ENCODE data around the gene BTBD6.

GRCh38 chr14:105209646-105210045 is 38.7 kb upstream of the BTBD6 start:
- TF ChIP-seq CEBPB (IDR thresholded peaks at IDR 0.05): no peak
- TF ChIP-seq EP300 (IDR thresholded peaks at IDR 0.05; ENCODE audit: borderline replicate concordance): no peak
- TF ChIP-seq TAF1 (IDR thresholded peaks at IDR 0.05; ENCODE audit: low read depth): no peak
- no peak for TF ChIP-seq CREB1 (IDR thresholded peaks at IDR 0.05; ENCODE audit: low read depth)
- TF ChIP-seq, protein P1, sequence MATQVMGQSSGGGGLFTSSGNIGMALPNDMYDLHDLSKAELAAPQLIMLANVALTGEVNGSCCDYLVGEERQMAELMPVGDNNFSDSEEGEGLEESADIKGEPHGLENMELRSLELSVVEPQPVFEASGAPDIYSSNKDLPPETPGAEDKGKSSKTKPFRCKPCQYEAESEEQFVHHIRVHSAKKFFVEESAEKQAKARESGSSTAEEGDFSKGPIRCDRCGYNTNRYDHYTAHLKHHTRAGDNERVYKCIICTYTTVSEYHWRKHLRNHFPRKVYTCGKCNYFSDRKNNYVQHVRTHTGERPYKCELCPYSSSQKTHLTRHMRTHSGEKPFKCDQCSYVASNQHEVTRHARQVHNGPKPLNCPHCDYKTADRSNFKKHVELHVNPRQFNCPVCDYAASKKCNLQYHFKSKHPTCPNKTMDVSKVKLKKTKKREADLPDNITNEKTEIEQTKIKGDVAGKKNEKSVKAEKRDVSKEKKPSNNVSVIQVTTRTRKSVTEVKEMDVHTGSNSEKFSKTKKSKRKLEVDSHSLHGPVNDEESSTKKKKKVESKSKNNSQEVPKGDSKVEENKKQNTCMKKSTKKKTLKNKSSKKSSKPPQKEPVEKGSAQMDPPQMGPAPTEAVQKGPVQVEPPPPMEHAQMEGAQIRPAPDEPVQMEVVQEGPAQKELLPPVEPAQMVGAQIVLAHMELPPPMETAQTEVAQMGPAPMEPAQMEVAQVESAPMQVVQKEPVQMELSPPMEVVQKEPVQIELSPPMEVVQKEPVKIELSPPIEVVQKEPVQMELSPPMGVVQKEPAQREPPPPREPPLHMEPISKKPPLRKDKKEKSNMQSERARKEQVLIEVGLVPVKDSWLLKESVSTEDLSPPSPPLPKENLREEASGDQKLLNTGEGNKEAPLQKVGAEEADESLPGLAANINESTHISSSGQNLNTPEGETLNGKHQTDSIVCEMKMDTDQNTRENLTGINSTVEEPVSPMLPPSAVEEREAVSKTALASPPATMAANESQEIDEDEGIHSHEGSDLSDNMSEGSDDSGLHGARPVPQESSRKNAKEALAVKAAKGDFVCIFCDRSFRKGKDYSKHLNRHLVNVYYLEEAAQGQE (IDR thresholded peaks at IDR 0.05; ENCODE audit: low read depth): no peak
- TF ChIP-seq, protein P2, sequence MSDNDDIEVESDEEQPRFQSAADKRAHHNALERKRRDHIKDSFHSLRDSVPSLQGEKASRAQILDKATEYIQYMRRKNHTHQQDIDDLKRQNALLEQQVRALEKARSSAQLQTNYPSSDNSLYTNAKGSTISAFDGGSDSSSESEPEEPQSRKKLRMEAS (IDR thresholded peaks at IDR 0.05): no peak
- no peak for TF ChIP-seq RAD21 (IDR thresholded peaks at IDR 0.05; ENCODE audit: low read depth)
- TF ChIP-seq TCF12 (IDR thresholded peaks at IDR 0.05; ENCODE audit: low read depth): no peak
- TF ChIP-seq YY1 (IDR thresholded peaks at IDR 0.05; ENCODE audit: low read depth): no peak
- no peak for TF ChIP-seq ZBTB7A (IDR thresholded peaks at IDR 0.05; ENCODE audit: low read depth)
- no peak for TF ChIP-seq TEAD4 (IDR thresholded peaks at IDR 0.05)
- no peak for TF ChIP-seq EGR1 (IDR thresholded peaks at IDR 0.05)
- TF ChIP-seq FOXM1 (IDR thresholded peaks at IDR 0.05; ENCODE audit: borderline replicate concordance, low read depth): no peak
- TF ChIP-seq USF1 (IDR thresholded peaks at IDR 0.05): no peak
